Measurements from ENCODE around the gene PRKN.

The PRKN gene

DNA sequence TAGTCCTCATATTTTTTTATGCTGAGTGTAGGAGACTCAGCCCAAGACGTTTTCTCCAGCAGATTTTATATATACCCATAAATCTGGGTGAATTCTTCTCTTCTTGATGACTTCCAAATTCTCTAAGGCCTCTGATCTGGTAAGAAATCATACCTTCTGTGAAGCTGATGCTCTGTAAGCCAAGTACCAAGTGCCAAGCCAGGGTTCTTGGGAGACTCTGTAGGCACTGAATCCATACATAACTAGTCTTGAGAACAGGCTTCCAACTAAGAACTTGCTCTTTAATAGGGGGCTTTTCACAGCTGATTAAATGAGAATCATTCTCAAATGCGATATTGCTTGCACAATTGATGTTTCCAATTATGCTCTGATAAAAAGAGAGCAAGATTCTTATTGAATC, 87.6 kb downstream of the PRKN start:
- no peak overlapping the region for H3K27ac ChIP-seq
- TF ChIP-seq, protein P1, sequence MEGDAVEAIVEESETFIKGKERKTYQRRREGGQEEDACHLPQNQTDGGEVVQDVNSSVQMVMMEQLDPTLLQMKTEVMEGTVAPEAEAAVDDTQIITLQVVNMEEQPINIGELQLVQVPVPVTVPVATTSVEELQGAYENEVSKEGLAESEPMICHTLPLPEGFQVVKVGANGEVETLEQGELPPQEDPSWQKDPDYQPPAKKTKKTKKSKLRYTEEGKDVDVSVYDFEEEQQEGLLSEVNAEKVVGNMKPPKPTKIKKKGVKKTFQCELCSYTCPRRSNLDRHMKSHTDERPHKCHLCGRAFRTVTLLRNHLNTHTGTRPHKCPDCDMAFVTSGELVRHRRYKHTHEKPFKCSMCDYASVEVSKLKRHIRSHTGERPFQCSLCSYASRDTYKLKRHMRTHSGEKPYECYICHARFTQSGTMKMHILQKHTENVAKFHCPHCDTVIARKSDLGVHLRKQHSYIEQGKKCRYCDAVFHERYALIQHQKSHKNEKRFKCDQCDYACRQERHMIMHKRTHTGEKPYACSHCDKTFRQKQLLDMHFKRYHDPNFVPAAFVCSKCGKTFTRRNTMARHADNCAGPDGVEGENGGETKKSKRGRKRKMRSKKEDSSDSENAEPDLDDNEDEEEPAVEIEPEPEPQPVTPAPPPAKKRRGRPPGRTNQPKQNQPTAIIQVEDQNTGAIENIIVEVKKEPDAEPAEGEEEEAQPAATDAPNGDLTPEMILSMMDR (IDR thresholded peaks at IDR 0.05): no peak
- no peak for TF ChIP-seq ZFX (IDR thresholded peaks at IDR 0.05; ENCODE audit: borderline replicate concordance)

DNA sequence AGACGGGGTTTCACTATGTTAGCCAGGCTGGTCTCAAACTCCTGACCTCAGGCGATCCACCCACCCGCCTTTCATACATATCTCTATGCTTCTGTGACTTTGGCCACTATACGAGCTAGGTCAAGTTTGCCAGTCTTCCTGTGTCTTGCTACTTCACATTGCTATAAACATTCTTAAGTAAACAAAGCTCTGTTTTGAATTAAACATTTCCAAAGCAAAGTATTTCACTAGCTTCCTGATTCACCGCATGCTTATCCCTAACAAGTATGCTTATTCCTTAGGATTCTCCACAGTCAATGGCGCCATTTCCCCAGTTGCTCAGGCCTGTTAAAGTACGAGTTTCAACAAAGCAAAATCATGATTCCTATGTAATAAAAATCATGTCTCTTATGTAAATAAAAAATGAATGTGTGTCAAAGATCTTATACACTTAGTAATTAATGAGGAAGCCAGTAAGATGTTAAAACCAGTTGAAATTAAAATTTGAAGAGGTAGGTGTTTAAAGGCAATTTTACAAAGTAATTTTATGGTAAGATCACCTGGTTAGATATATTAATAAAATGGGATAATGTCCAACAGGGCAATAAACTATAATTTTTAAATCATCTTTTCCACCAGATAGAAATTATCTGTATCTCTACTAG, 88.5 kb downstream of the PRKN start:
- TF ChIP-seq ZFX (IDR thresholded peaks at IDR 0.05; ENCODE audit: borderline replicate concordance): no peak
- TF ChIP-seq, protein P1 (IDR thresholded peaks at IDR 0.05): no peak
- H3K27ac ChIP-seq: peak overlapping the region; percentile 29; the same call in 1 of the 2 replicates

DNA sequence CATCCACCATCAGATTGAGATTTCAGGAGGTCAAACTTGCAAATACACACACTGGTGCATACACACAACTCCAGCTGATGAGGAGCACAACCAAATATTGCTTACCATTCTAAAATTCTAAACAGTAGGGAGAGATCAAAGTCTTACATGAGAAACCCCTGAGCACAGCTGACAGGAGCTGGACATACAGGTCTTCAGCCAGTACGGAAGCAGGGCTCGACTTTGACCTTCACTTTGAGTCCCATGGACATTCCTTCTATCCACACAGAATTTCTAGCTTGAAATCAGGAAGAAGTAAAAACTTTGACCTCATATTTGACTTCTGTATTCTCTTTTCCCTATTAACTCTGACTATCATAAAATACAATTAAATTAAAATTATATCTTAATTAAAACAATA, 90.2 kb downstream of the PRKN start:
- TF ChIP-seq ZFX (IDR thresholded peaks at IDR 0.05; ENCODE audit: borderline replicate concordance): no peak
- TF ChIP-seq, protein P1 (IDR thresholded peaks at IDR 0.05): no peak
- H3K27ac ChIP-seq: no peak overlapping the region

DNA sequence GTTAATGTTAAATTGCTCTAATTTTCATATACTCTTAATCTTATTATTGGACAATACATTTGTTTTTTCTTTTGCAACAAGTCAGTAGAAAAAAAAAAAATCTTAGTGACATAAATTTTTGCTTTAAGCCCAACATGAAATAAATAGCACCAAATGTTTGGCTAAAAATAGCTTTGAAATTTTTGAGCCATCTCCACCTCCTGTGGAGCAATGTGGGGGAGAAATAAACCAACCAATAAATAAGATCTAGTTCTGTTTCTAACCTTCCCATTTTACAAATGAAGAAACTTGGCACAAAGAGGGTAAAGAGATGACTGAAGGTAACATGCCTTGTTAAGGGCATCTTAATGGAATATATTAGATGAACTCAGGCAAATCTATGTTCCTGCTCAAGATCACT, 91.4 kb downstream of the PRKN start:
- TF ChIP-seq, protein P1 (IDR thresholded peaks at IDR 0.05): no peak
- TF ChIP-seq ZFX (IDR thresholded peaks at IDR 0.05; ENCODE audit: borderline replicate concordance): no peak
- no peak overlapping the region for H3K27ac ChIP-seq

DNA sequence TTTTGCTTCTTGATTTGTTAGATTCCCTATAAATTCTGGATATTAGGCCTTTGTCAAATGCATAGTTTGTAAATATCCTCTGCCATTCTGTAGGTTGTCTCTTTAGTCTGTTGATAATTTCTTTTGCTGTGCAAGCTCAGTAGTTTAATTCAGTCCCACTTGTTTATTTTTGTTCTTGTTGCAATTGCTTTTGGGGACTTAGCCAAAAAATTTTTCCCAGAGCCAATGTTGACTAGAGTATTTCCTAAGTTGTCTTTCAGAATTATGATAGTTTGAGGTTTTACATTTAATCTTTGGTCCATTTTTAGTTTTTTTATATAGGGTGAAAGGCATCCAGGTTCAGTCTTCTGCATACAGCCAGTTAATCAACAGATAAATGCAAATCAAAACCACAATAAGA, 96.0 kb downstream of the PRKN start:
- TF ChIP-seq ZFX (IDR thresholded peaks at IDR 0.05; ENCODE audit: borderline replicate concordance): no peak
- TF ChIP-seq, protein P1 (IDR thresholded peaks at IDR 0.05): no peak
- no peak overlapping the region for H3K27ac ChIP-seq

DNA sequence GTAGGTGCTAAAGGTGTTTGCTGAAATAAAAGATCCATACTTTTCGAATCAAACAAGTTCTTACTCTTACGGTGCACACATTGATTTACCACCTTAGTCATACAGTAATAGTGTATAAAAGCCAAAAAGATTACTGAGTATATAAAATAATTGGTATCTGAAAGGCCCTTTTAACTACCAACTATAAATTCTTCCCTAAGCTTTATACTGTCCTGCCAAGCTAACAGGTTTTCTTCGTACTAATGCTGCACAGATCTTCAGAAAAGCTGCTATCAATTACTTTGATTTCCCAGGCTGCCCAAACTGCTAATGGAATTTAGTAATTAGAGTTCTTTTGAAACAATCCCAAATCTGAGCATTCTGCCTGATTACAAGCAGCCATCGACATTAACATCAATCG, 97.5 kb downstream of the PRKN start:
- H3K27ac ChIP-seq: no peak overlapping the region
- TF ChIP-seq ZFX (IDR thresholded peaks at IDR 0.05; ENCODE audit: borderline replicate concordance): no peak
- TF ChIP-seq, protein P1 (IDR thresholded peaks at IDR 0.05): no peak

DNA sequence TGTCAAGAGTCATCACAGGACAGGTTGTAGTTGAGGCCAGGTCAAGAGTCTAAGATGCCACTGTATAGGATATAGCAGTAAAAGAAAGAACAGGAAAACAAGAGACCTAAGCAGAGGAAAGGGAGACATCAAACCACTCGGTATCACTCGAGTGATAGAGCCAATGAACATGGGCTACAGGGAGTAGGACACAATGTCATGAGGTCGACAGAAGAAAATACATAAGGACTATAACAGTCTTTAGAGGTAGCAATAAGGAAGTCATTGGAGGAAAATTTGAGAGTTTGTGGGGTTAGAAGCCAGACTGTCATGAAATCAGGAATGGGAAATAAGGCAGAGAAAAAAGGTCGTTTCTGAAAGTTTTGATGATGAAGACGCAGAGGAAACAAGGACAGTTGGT, 99.7 kb downstream of the PRKN start:
- H3K27ac ChIP-seq: no peak overlapping the region
- TF ChIP-seq, protein P1 (IDR thresholded peaks at IDR 0.05): no peak
- no peak for TF ChIP-seq ZFX (IDR thresholded peaks at IDR 0.05; ENCODE audit: borderline replicate concordance)

All from 22Rv1 (cell line).